Epithelial cell of esophagus (primary cell): ENCODE data around the gene TBCEL.

Experiments used
- DNase-seq: peaks from one replicate; pipeline ENCODE4 v3.0.0; 2010; ENCODE audit warnings: low read depth
- H3K4me3 ChIP-seq: 2 replicates; pipeline ENCODE4 v1.5.1; 2011; ENCODE audit warnings: mild to moderate bottlenecking, low read length, control low read depth
- CTCF ChIP-seq: IDR thresholded peaks from 2 replicates; pipeline ENCODE4 v1.5.1; 2011; ENCODE audit warnings: low read depth, mild to moderate bottlenecking, low read length, control low read depth, inconsistent platforms; ENCODE audit not compliant: insufficient read depth; ENCODE audit errors: missing control alignments

TBCEL gene

DNA sequence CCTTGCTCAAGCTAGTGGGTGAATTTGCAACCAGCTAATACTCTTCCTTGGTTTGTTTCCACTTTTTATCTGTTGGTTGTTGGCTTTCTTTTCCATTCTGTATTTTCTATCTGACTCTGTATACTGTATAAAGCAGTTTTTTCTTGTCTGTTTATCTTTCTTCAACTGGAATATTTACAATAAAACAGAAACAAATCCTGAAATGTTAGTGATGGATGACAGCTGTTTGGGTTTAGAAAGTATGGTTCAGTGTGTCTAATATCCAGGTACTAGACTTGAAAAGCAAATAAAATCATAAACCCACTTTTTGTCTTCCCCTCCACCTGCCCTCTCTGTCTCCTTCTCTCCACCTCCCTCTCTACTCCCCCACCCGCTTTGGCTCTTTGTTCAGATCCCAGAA, 35.3 kb upstream of the TBCEL start:
- no peak for DNase-seq
- no peak overlapping the region for H3K4me3 ChIP-seq
- no peak for TF ChIP-seq CTCF

DNA sequence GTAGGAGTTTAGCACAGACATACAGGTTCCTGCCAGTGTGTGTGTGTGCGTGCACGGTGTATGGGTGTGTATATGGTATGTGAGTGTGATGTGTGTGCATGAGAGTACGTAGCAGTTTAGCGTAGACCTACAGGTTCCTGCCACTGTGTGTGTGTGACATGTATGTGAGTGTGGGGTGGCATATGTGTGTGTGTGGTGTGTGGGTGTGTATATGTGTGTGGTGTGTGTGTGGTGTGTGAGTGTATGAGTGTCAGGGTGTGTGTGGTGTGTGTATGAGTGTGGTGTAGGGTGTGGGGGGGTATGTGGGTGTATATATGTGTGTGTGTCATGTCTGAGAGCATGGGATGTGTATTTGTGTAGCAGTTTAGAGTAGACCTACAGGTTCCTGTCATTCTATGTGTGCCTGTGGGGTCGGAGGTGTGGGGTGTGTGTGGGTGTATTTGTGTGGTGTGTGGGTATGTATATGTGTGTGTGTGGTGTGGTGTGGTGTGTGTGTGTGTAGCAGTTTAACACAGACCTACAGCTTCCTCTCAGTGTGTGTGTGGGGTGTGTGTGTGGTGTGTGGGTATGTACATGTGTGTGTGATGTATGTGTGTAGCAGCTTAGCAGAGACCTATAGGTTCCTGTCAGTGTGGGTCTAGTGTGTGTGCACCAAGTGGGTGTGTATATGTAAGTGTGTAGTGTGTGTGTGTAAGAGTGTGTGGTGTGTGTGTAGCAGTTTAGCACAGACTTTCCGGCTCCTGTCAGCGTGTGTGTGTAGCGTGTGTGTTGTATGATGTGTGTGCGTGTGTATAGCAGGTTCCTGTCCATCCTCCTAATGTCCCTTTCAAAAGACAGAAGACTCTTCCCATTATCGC, 31.8 kb upstream of the TBCEL start:
- no peak for DNase-seq
- H3K4me3 ChIP-seq = no peak overlapping the region
- no peak for TF ChIP-seq CTCF

DNA sequence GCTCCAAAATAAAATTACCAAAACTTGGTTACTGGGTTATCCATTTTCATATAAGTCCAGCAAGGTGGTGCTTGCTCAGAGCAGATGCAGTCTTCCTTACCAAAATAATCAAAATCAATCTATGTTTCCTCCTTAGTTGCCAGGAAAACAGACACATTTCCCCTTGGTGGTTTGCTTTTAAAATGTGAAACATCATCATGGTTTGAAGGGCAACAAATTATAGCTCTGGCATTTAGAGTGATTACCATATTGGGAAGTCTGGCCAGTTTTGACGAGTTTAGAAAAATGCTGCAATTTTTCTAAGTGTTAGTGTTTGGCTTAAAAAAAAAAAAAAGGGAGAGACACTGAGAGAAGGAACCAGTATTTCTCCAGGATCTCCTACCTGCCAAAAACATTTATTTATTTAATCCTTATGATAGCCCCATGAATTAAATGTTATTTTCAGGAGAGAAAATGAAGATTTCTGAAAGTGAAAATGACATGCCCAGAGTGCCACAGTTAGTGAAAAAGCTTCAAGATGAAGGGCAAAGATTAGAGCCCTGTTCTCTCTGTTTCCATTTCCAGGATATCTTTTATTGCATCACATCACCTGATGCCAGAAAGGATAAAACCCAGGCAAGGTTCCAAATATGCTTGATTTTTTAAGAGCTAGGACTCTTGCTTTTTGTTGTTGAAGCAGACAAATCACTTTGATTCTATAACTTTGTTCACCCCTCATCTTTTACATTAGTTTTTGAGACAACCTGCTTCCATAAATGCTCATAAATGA, 29.6 kb upstream of the TBCEL start:
- no peak overlapping the region for H3K4me3 ChIP-seq
- no peak for TF ChIP-seq CTCF
- no peak for DNase-seq

DNA sequence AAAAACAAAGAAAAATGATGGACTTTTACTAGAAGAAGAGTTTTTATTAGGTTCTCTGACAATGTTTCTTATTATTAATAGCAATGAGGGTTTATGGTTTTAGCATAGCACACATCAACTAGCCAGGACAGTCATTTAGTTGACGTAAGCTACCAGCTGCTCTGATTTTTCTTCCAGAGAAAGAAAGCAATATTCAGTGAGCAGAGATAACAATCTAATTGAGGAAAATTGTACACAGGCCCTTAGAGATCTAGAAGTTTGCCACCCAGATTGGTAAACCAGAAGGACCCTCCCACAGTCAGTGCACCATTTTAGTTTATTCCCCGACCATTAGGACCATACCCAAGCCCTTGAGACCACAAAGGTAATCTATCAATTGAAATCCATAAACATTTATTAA, 28.7 kb upstream of the TBCEL start:
- TF ChIP-seq CTCF = no peak
- no peak for DNase-seq

DNA sequence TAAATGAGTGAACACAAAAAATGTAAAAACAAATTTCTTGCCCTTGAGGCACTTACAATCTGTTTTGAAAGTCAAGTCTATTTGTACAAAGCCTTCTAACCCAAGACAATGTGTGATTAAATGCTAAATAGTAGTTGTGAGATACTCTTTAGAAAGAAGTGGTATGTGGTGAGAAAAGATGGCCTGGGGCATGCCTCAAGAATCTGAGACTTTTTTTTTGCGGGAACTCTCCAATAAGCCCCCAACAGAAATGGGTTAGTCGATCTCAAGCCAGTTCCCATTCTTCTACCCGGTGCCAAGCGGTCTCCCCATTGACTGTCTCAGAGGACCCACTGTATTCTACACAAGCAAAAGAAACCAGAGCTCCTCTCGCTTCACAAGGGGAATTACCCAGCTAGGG, 26.9 kb upstream of the TBCEL start:
- no peak for TF ChIP-seq CTCF
- DNase-seq = no peak
- no peak overlapping the region for H3K4me3 ChIP-seq

More for the DNA sequence above, 28.7 kb upstream of the TBCEL start:
- no peak overlapping the region for H3K4me3 ChIP-seq

GRCh38 chr11:120998581-120998980, 25.3 kb upstream of the TBCEL start:
- no peak for TF ChIP-seq CTCF
- no peak for DNase-seq
- no peak overlapping the region for H3K4me3 ChIP-seq
